ENCODE data around the gene SORCS2. TPM values are rescaled to one million over a fixed set of nuclear protein-coding genes. Genes with fewer than 3 reads are reported as not detected.

The SORCS2 gene
- total and polyA plus RNA-seq, 2 of the 4 experiments (the other 2 are of a cell fraction) = 0.36 to 0.62 TPM

GRCh38 chr4:7763106-7763505, 570.8 kb downstream of the SORCS2 start:
- no peak overlapping the region for H2BK20ac ChIP-seq (ENCODE audit: low read depth, low read length)
- H4K20me1 ChIP-seq (ENCODE audit: insufficient read depth, low read length) = peaks cover 57% of the 10 kb centered on the region
- H3K79me1 ChIP-seq (ENCODE audit: low read depth in 1 of 2, low read length in 2 of 2) = peaks cover 38 to 77% of the 10 kb centered on the region in 2 experiments; a peak in 3 of 4 replicates
- dilution Hi-C loops (cut with HindIII; ENCODE audit: low sequenced_read_pairs, unreplicated experiment) (no loop called here), in situ Hi-C loops (cut with MboI; ENCODE audit: low sequenced_read_pairs) (loop anchor here (10.0 kb wide), 1 partner anchor 222 kb away; no protein-coding TSS in a partner anchor), intact Hi-C loops (cut with micrococcal nuclease) (no loop called here)
- H3K9me1 ChIP-seq (ENCODE audit: insufficient read depth, low read length) = peaks cover 15% of the 10 kb centered on the region; the same call in 1 of the 2 replicates
- H2AK9ac ChIP-seq (replicated peaks; ENCODE audit: low read depth, low read length, poor library complexity) = no peak overlapping the region
- no peak overlapping the region for H3K27ac ChIP-seq (ENCODE audit: insufficient read depth, low read length)
- no peak overlapping the region for H2AFZ ChIP-seq (replicated peaks; ENCODE audit: low read length, poor library complexity)
- H3K4me3 ChIP-seq (ENCODE audit: insufficient read depth, low read depth, low read length) = no peak overlapping the region
- no peak overlapping the region for H3K9ac ChIP-seq (ENCODE audit: low read depth, low read length)
- no peak overlapping the region for H3K14ac ChIP-seq (replicated peaks; ENCODE audit: low read depth, low read length)
- H3K4me1 ChIP-seq (ENCODE audit: control insufficient read depth, insufficient read depth, low read length) = peaks cover 4% of the 10 kb centered on the region
- no peaks in the 10 kb centered on the region for H3K27me3 ChIP-seq (ENCODE audit: control insufficient read depth, insufficient read depth, low read length)
- no peak overlapping the region for H3K18ac ChIP-seq (ENCODE audit: low read depth, low read length)
- CTCF ChIA-PET = no interaction called here
- no peak overlapping the region for H3K4me2 ChIP-seq (ENCODE audit: low read depth, low read length)
- H3K23ac ChIP-seq (ENCODE audit: low read depth, low read length) = no peak overlapping the region
- H2BK5ac ChIP-seq (ENCODE audit: low read depth, low read length, poor library complexity, severe bottlenecking) = no peak overlapping the region
- H2BK15ac ChIP-seq (ENCODE audit: low read depth, low read length) = no peak overlapping the region
- DNase-seq (no peak), ATAC-seq (ENCODE audit: low read depth) (no peak)
- H4K8ac ChIP-seq (ENCODE audit: low read depth in 2 of 2, low read length in 2 of 2) = no peak overlapping the region
- H4K5ac ChIP-seq (ENCODE audit: low read depth, low read length) = no peak overlapping the region
- H3K4ac ChIP-seq (ENCODE audit: low read depth, low read length) = no peak overlapping the region
- H3K56ac ChIP-seq (ENCODE audit: extremely low read depth, insufficient read depth, low read length) = no peak overlapping the region
- BruUV-seq (replicated peaks) = no TSS peak
- peaks cover 87% of the 10 kb centered on the region for H3K36me3 ChIP-seq (ENCODE audit: control insufficient read depth, insufficient read depth, low read length)
- POLR2A ChIA-PET (ENCODE audit: unreplicated experiment) = no interaction called here
- WGBS, 2 experiments (ENCODE audit: extremely low coverage in 2 of 2, insufficient read length in 1 of 2) = 95% methylated on average over 13 of the region's 16 CpGs; no CpG with 5 or more reads in 1 of the 2 experiments
- H4K91ac ChIP-seq (ENCODE audit: insufficient read depth, low read depth, low read length) = no peak overlapping the region
- TF ChIP-seq ELK1 (IDR thresholded peaks at IDR 0.05; ENCODE audit: borderline replicate concordance, low read depth, low read length) = no peak
- no peak for TF ChIP-seq FOS (IDR thresholded peaks at IDR 0.05; ENCODE audit: low read depth, low read length)
- TF ChIP-seq RFX5 (IDR thresholded peaks at IDR 0.05; ENCODE audit: low read depth, low read length) = no peak
- no peak for TF ChIP-seq RCOR1 (IDR thresholded peaks at IDR 0.05; ENCODE audit: insufficient replicate concordance, low read length)
- no peak for TF ChIP-seq MXI1 (IDR thresholded peaks at IDR 0.05; ENCODE audit: borderline replicate concordance, low read depth, low read length)
- no peak for TF ChIP-seq SMC3 (IDR thresholded peaks at IDR 0.05; ENCODE audit: low read depth, low read length)
- TF ChIP-seq MAZ (IDR thresholded peaks at IDR 0.05; ENCODE audit: borderline replicate concordance, low read depth, low read length) = no peak
- TF ChIP-seq CHD1 (IDR thresholded peaks at IDR 0.05; ENCODE audit: low read depth, low read length) = no peak
- TF ChIP-seq MAFK (IDR thresholded peaks at IDR 0.05; ENCODE audit: low read depth, low read length) = no peak
- TF ChIP-seq BHLHE40 (IDR thresholded peaks at IDR 0.05; ENCODE audit: low read depth, low read length) = no peak
- TF ChIP-seq RAD21 (IDR thresholded peaks at IDR 0.05; ENCODE audit: low read length) = no peak
- no peak for TF ChIP-seq CEBPB (IDR thresholded peaks at IDR 0.05; ENCODE audit: low read depth, low read length)
- TF ChIP-seq POLR2A (IDR thresholded peaks at IDR 0.05; ENCODE audit: low read depth, low read length) = no peak
- TF ChIP-seq, protein P1, sequence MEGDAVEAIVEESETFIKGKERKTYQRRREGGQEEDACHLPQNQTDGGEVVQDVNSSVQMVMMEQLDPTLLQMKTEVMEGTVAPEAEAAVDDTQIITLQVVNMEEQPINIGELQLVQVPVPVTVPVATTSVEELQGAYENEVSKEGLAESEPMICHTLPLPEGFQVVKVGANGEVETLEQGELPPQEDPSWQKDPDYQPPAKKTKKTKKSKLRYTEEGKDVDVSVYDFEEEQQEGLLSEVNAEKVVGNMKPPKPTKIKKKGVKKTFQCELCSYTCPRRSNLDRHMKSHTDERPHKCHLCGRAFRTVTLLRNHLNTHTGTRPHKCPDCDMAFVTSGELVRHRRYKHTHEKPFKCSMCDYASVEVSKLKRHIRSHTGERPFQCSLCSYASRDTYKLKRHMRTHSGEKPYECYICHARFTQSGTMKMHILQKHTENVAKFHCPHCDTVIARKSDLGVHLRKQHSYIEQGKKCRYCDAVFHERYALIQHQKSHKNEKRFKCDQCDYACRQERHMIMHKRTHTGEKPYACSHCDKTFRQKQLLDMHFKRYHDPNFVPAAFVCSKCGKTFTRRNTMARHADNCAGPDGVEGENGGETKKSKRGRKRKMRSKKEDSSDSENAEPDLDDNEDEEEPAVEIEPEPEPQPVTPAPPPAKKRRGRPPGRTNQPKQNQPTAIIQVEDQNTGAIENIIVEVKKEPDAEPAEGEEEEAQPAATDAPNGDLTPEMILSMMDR (conservative IDR thresholded peaks at IDR 0.05; ENCODE audit: low read depth, low read length) = no peak
- no peak for TF ChIP-seq NFE2L2 (IDR thresholded peaks at IDR 0.05; ENCODE audit: low read depth, low read length)
- TF ChIP-seq, protein P2, sequence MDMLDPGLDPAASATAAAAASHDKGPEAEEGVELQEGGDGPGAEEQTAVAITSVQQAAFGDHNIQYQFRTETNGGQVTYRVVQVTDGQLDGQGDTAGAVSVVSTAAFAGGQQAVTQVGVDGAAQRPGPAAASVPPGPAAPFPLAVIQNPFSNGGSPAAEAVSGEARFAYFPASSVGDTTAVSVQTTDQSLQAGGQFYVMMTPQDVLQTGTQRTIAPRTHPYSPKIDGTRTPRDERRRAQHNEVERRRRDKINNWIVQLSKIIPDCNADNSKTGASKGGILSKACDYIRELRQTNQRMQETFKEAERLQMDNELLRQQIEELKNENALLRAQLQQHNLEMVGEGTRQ (IDR thresholded peaks at IDR 0.05; ENCODE audit: low read depth, low read length) = no peak
- no peaks in the 10 kb centered on the region for H3K9me3 ChIP-seq (ENCODE audit: control insufficient read depth, insufficient read depth, low read length)
- H2BK120ac ChIP-seq (ENCODE audit: low read depth, low read length) = no peak overlapping the region
- no peak overlapping the region for H2AK5ac ChIP-seq (ENCODE audit: low read depth, low read length)
